OCI-LY7 (cell line): ENCODE data around the gene PROM2.

ENCODE experiments used
- EZH2phosphoT487 ChIP-seq: fragments of 200-600 bp; sonication (generic); IDR thresholded peaks from 2 replicates; pipeline ENCODE4 v1.6.1; 2018; ENCODE audit warnings: low read depth, borderline replicate concordance, mild to moderate bottlenecking, mixed run types, antibody characterized with exemption, low read length, moderate library complexity, mixed read lengths
- TF ChIP-seq, protein P1 (sequence below): fragments of 200-600 bp; sonication (generic); conservative IDR thresholded peaks from 2 replicates; pipeline ENCODE4 v1.5.1; 2014; ENCODE audit warnings: mild to moderate bottlenecking, antibody characterized with exemption, low read length, moderate library complexity, mixed read lengths

- TF ChIP-seq, protein P1, sequence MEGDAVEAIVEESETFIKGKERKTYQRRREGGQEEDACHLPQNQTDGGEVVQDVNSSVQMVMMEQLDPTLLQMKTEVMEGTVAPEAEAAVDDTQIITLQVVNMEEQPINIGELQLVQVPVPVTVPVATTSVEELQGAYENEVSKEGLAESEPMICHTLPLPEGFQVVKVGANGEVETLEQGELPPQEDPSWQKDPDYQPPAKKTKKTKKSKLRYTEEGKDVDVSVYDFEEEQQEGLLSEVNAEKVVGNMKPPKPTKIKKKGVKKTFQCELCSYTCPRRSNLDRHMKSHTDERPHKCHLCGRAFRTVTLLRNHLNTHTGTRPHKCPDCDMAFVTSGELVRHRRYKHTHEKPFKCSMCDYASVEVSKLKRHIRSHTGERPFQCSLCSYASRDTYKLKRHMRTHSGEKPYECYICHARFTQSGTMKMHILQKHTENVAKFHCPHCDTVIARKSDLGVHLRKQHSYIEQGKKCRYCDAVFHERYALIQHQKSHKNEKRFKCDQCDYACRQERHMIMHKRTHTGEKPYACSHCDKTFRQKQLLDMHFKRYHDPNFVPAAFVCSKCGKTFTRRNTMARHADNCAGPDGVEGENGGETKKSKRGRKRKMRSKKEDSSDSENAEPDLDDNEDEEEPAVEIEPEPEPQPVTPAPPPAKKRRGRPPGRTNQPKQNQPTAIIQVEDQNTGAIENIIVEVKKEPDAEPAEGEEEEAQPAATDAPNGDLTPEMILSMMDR, result no peak
- no peak for TF ChIP-seq EZH2phosphoT487
Observed at GRCh38 chr2:95292623-95293260, 18.5 kb downstream of the PROM2 start.
